ENCODE results near the gene L3MBTL1.

GRCh38 chr20:43464219-43464790, 43.2 kb upstream of the L3MBTL1 start:
- TF ChIP-seq POLR2A (IDR thresholded peaks at IDR 0.05; ENCODE audit: extremely low read depth, insufficient read length) = no peak
- TF ChIP-seq CTCF (IDR thresholded peaks at IDR 0.05; ENCODE audit: low read depth, low read length) = no peak

Measured in NB4 (cell line).